GM10847 (cell line): Measurements from ENCODE around the gene IDI1.

Experiments used
- POLR2A ChIP-seq: IDR thresholded peaks from 2 replicates; pipeline ENCODE4 v1.6.1; 2011; ENCODE audit not compliant: insufficient read length; ENCODE audit errors: extremely low read depth

The IDI1 gene

GRCh38 chr10:992467-992866, 56.5 kb downstream of the IDI1 start:
- no peak for TF ChIP-seq POLR2A

- TF ChIP-seq POLR2A, result no peak
Observed at GRCh38 chr10:990808-991207, 58.1 kb downstream of the IDI1 start.
